Neural crest cell (in vitro differentiated cells): ENCODE results near the gene SNX13. TPM values are rescaled to one million over a fixed set of nuclear protein-coding genes. Genes with fewer than 3 reads are reported as not detected.
"Not testable (repeated sequence)": the region's sequence is repeated elsewhere in the genome, so short reads cannot be mapped to it uniquely, and the experiment has no call there.

Source experiments
- DNase-seq: peaks from one replicate; pipeline ENCODE4 v3.0.0; 2021; ENCODE audit warnings: low read depth, mixed read lengths, low spot score
- H3K27ac Mint-ChIP-seq: one replicate; pipeline ENCODE4 v1.8.0; 2021; ENCODE audit warnings: mild to moderate bottlenecking, mixed read lengths; ENCODE audit not compliant: unreplicated experiment
- H3K27me3 Mint-ChIP-seq: 2 replicates; pipeline ENCODE4 v1.8.0; 2021; ENCODE audit warnings: low read depth, mild to moderate bottlenecking, mixed read lengths
- H3K36me3 Mint-ChIP-seq: 2 replicates; pipeline ENCODE4 v1.8.0; 2021; ENCODE audit warnings: low read depth, mild to moderate bottlenecking, mixed read lengths
- H3K4me1 Mint-ChIP-seq: 2 replicates; pipeline ENCODE4 v1.8.0; 2021; ENCODE audit warnings: mixed read lengths
- H3K4me3 Mint-ChIP-seq: one replicate; pipeline ENCODE4 v1.8.0; 2021; ENCODE audit warnings: mild to moderate bottlenecking, mixed read lengths
- H3K9me3 Mint-ChIP-seq: 2 replicates; pipeline ENCODE4 v1.8.0; 2021; ENCODE audit warnings: mixed read lengths
- CTCF ChIP-seq: fragments of 200-600 bp; sonication (generic); conservative IDR thresholded peaks from 2 replicates; pipeline ENCODE4 v1.5.0; 2021; ENCODE audit warnings: antibody characterized with exemption, mild to moderate bottlenecking
- total RNA-seq: library from RNA; stranded (reverse); gene quantifications from 2 replicates; pipeline ENCODE4 v1.2.1, GENCODE V29; 2021

Gene SNX13
- total RNA-seq, 1 donor from 2014 or later: 35.4 TPM

- Mint-ChIP-seq H3K9me3 (peaks cover 9% of the 10 kb centered on the region), H3K27ac (no peak overlapping the region), H3K27me3 (no peaks in the 10 kb centered on the region), H3K4me1 (peaks cover 21% of the 10 kb centered on the region), H3K4me3 (no peak overlapping the region), H3K36me3 (peaks cover 18% of the 10 kb centered on the region)
- no peak for TF ChIP-seq CTCF
- DNase-seq: no peak
Observed at GRCh38 chr7:17913250-17913649, 27.0 kb downstream of the SNX13 start.

GRCh38 chr7:17912536-17913235, 27.6 kb downstream of the SNX13 start:
- H3K4me1 Mint-ChIP-seq: peaks cover 21% of the 10 kb centered on the region
- H3K9me3 Mint-ChIP-seq: peaks cover 7% of the 10 kb centered on the region
- no peak for DNase-seq
- H3K36me3 Mint-ChIP-seq: peaks cover 15% of the 10 kb centered on the region
- H3K4me3 Mint-ChIP-seq: no peak overlapping the region
- no peaks in the 10 kb centered on the region for H3K27me3 Mint-ChIP-seq
- no peak overlapping the region for H3K27ac Mint-ChIP-seq
- TF ChIP-seq CTCF: no peak

- H3K4me1 Mint-ChIP-seq: peaks cover 23% of the 10 kb centered on the region
- H3K9me3 Mint-ChIP-seq: peaks cover 7% of the 10 kb centered on the region
- no peak overlapping the region for H3K4me3 Mint-ChIP-seq
- H3K27me3 Mint-ChIP-seq: no peaks in the 10 kb centered on the region
- no peak for DNase-seq
- no peak for TF ChIP-seq CTCF
- H3K27ac Mint-ChIP-seq: no peak overlapping the region
- H3K36me3 Mint-ChIP-seq: peaks cover 12% of the 10 kb centered on the region
Observed at GRCh38 chr7:17912050-17912449, 28.2 kb downstream of the SNX13 start.

GRCh38 chr7:17910377-17910776, 29.9 kb downstream of the SNX13 start:
- no peak for DNase-seq
- no peak overlapping the region for H3K4me3 Mint-ChIP-seq
- H3K27me3 Mint-ChIP-seq: no peaks in the 10 kb centered on the region
- H3K9me3 Mint-ChIP-seq: peaks cover 7% of the 10 kb centered on the region
- no peak overlapping the region for H3K27ac Mint-ChIP-seq
- no peak for TF ChIP-seq CTCF
- peaks cover 25% of the 10 kb centered on the region for H3K4me1 Mint-ChIP-seq
- peaks cover 12% of the 10 kb centered on the region for H3K36me3 Mint-ChIP-seq

GRCh38 chr7:17909310-17909709, 31.0 kb downstream of the SNX13 start:
- Mint-ChIP-seq H3K36me3 (peaks cover 12% of the 10 kb centered on the region), H3K4me1 (peaks cover 18% of the 10 kb centered on the region)
- not testable (repeated sequence) for H3K9me3 Mint-ChIP-seq, DNase-seq, H3K27me3 Mint-ChIP-seq, H3K27ac Mint-ChIP-seq, H3K4me3 Mint-ChIP-seq

- Mint-ChIP-seq H3K9me3 (peaks cover 7% of the 10 kb centered on the region), H3K27me3 (no peaks in the 10 kb centered on the region), H3K4me3 (no peak overlapping the region), H3K27ac (no peak overlapping the region), H3K36me3 (peaks cover 12% of the 10 kb centered on the region), H3K4me1 (peaks cover 4% of the 10 kb centered on the region)
- no peak for TF ChIP-seq CTCF
- no peak for DNase-seq
Observed at GRCh38 chr7:17907014-17907413, 33.3 kb downstream of the SNX13 start.
